Urinary bladder (tissue), 4 donors: ENCODE measurements around the gene FOXN3. TPM values are rescaled to one million over a fixed set of nuclear protein-coding genes. Genes with fewer than 3 reads are reported as not detected.

Experiments
- DNase-seq: peaks from one replicate; pipeline ENCODE4 v3.0.0-alpha.2; 2015; ENCODE audit errors: extremely low spot score
- H3K27ac ChIP-seq: one replicate; pipeline ENCODE4 v1.5.1; 2013; ENCODE audit warnings: low read depth, mild to moderate bottlenecking, moderate library complexity
- H3K36me3 ChIP-seq: one replicate; pipeline ENCODE4 v1.6.1; 2013; ENCODE audit warnings: mild to moderate bottlenecking, moderate library complexity; ENCODE audit not compliant: insufficient read depth
- H3K4me1 ChIP-seq: one replicate; pipeline ENCODE4 v1.6.1; 2013; ENCODE audit warnings: mild to moderate bottlenecking, moderate library complexity; ENCODE audit not compliant: insufficient read depth
- H3K4me3 ChIP-seq: one replicate; pipeline ENCODE4 v1.5.1; 2013; ENCODE audit warnings: low read depth, low read length
- WGBS: extraction: QIAGEN DNeasy Blood & Tissue Kit; methylation state at CpG from one replicate; pipeline ENCODE4 v1.1.7; 2013; 5-methylcytosine and 5-hydroxymethylcytosine counted together
- polyA plus RNA-seq: library from polyadenylated mRNA; stranded (reverse); fragments of 200-250 nt; gene quantifications from one replicate; pipeline ENCODE4 v1.2.3, GENCODE V29; 2013
- total RNA-seq: library from RNA; depleted of rRNA; stranded (reverse); fragments of >200 nt; gene quantifications from one replicate; pipeline ENCODE4 v1.2.3, GENCODE V29; 2014
- donor health status: healthy with polysubstance abuse.
- donor health status: healthy.

FOXN3 gene
- total and polyA plus RNA-seq, 2 donors = 38.5 to 64.7 TPM

DNA sequence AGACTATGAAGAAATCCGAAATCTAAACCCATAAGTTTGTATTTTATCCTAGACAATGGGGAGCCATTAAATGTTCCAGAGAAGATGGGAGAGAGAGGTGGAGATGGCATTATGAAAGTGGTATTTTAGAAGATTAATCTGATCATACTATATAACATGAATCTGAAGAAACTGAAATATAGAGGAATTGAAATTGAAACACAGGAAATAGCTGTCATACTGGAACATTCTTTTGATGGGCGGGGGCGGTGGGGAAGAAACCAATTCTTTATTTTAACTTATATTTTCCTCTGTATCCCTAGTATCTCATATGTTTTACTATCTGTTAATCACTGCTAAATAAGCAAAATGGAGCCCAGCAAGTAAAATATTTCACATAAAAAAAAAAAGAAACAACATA lies 27.0 kb upstream of the FOXN3 start:
- H3K36me3 ChIP-seq = no peaks in the 10 kb centered on the region
- WGBS = 85% methylated on average over 3 of the region's 3 CpGs
- H3K4me3 ChIP-seq = no peak overlapping the region
- H3K4me1 ChIP-seq = no peaks in the 10 kb centered on the region
- DNase-seq = no peak
- no peak overlapping the region for H3K27ac ChIP-seq

DNA sequence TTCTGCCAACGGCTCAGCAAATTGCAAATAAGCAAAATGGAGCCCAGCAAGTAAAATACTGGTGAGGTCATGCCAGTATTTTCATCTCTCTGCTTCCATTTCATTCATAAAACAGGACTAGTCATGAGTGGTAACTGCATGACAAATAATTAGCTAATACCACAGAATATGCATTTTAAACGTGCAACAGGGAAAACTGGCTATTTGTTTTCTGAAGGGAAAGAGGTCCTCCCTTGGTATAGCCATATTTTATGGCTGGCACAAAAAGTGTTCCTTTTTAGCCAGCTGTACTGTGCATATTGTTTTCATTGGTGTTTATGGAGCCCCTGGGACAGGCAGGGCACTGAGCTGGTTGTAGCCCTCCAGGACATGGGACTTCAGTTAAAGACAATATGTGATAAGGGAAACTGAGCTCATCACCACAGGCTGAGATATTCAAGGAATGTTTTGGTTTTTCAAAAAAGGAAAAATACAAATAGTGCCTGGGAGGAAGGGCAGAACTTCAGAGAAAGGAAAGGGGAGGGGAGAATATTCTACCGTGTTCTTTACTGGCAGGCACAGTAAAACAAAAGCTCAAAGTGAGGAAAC lies 26.1 kb upstream of the FOXN3 start:
- Histone ChIP-seq H3K4me3 (no peak overlapping the region), H3K27ac (no peak overlapping the region), H3K36me3 (no peaks in the 10 kb centered on the region), H3K4me1 (no peaks in the 10 kb centered on the region)
- 60% methylated on average over 3 of the region's 3 CpGs for WGBS
- no peak for DNase-seq

DNA sequence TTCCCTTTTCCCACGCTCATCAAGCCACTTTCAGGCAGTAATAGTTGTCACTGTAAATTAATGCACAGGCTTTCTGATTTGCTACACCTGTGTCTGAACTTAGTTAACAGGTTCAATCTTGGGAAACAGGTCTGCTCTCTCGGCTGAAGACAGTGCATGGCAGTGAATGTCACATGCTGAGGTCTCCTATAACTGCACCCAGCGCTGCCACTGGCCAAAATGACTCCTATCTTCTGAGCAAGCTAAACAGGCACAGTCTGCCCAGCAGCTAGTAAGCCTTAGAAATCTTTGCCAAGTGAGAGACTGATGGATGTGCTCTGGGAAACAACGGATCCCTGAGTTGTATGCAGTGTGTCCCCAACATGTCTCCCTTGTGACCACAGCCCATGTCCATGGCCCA lies 25.2 kb upstream of the FOXN3 start:
- WGBS = 92% methylated on average over 4 of the region's 4 CpGs
- DNase-seq = no peak
- no peak overlapping the region for H3K4me3 ChIP-seq
- no peaks in the 10 kb centered on the region for H3K4me1 ChIP-seq
- no peaks in the 10 kb centered on the region for H3K36me3 ChIP-seq
- H3K27ac ChIP-seq = no peak overlapping the region

DNA sequence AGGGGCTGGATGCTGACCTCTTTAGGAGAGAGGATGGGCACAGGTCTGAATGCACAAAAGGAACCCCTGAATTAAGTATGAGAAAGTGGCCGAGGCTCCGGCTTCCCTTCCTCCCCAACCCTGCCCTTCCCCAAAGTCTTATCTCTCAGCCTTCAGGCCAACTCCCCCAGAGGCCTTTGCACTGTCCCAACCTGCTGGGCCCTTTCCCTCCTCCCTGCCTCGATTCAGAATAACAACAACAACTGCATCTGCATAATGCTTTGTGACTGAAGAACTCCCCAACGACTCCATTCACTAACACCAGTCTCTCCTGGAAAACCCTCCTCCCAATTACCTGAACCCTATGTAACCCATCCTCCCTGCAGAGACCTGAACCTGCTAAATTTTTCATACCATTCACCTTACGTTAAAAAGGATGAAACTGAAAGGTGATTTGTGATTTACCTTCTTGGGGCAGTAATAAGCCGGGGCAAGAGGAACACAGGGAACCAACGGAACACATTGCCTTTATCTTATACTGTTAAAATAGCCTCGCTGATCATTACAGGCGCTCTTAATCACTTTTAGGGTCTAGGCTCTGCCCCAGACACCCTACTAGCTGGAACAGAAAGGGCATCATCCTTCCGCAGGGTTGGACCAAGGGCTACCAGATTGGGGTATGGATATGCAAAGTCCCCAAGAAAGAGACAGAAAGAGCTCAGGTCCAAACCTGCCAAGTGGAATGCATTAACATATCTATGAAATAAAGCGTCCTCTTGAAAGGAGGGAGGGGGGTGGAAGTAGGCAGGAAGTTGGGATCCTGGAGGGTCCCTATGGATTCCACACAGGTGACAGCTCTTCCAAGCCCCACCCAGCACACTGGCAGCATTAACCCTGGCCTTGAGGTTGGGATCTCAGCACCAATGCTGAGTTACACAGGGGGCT lies 24.2 kb upstream of the FOXN3 start:
- WGBS = 81% methylated on average over 11 of the region's 11 CpGs
- no peak for DNase-seq
- no peaks in the 10 kb centered on the region for H3K36me3 ChIP-seq

DNA sequence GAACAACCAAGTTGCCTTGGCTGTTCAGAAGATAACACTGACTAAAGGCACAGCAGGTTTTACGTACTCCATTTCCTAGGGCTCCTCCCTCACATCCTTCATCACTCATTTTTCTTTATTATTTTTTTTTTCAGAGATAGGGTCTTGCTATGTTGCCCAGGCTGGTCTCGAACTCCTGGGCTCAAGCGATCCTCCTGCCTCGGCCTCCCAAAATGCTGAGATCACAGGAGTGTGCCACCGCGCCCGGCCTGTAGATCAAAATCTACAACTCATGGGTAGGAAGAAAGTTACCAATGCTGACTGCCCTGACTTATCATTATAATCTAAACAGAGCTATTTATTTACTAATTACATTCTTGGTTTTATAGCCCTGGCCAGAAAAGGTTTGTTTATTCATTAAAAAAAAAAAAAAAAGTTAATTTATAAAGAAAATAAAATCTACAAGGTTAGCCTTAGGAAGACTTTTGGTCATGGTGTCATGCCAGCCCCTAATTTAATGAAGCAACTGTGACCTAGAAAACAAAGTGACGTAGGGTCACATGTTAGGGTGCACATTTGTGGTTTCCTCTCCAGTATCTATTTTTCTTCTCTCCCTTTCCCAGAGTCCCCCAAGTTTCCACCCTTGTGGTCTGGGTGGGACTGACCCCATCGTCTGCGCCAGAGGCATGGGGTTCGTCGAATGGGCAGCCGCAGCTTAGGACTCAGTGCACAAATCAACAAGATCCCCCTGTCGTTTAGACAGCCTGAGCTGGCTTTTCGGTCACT lies 19.0 kb upstream of the FOXN3 start:
- 82% methylated on average over 15 of the region's 15 CpGs for WGBS
- H3K27ac ChIP-seq = no peak overlapping the region
- peaks cover 1% of the 10 kb centered on the region for H3K4me1 ChIP-seq
- no peak overlapping the region for H3K4me3 ChIP-seq
- no peak for DNase-seq
- no peaks in the 10 kb centered on the region for H3K36me3 ChIP-seq

More for the DNA sequence above, 24.2 kb upstream of the FOXN3 start:
- H3K4me3 ChIP-seq = no peak overlapping the region
- H3K4me1 ChIP-seq = peaks cover under 1% of the 10 kb centered on the region
- H3K27ac ChIP-seq = no peak overlapping the region

DNA sequence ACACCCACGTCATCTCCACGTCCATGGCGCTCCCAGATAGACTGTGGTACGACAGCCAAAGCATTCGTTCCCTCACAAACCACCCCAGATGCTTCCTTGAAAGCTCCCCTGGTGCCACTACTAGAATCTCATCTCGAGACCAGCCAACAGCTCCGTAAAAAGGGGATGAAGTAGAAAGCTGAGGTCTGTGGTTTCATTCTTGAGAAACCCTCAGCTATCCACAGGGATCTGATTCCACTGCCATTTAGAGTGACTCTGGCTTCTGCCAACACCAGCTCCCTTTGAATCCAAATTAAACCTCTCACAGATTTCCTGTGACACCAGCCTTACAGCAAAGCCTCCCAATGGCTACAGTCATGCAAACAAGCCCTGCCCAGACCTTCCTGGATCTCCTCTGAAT lies 18.5 kb upstream of the FOXN3 start:
- Histone ChIP-seq H3K36me3 (no peaks in the 10 kb centered on the region), H3K4me1 (peaks cover 1% of the 10 kb centered on the region), H3K4me3 (no peak overlapping the region), H3K27ac (no peak overlapping the region)
- WGBS = 92% methylated on average over 7 of the region's 7 CpGs
- DNase-seq = no peak

DNA sequence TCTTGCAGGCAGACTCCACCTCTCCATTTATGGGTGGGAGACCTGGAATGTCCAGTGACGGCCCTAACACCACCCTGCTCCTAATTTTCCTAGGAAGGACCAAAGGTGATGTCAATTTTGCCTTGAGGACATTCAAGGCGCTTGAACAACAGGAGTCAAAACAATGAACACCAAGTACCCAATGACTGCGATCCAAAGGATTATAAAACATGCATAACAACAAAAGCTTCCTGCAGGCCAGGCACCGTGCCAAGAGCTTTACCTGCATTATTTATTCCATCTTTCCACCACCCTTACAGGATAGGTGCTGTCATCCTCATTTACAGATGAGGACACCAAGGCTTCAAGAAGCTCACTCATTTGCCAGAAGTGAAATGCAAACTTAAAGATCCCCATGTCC lies 15.2 kb upstream of the FOXN3 start:
- Histone ChIP-seq H3K4me1 (peaks cover 1% of the 10 kb centered on the region), H3K27ac (no peak overlapping the region), H3K4me3 (no peak overlapping the region), H3K36me3 (no peaks in the 10 kb centered on the region)
- no peak for DNase-seq
- WGBS = 92% methylated on average over 4 of the region's 4 CpGs

DNA sequence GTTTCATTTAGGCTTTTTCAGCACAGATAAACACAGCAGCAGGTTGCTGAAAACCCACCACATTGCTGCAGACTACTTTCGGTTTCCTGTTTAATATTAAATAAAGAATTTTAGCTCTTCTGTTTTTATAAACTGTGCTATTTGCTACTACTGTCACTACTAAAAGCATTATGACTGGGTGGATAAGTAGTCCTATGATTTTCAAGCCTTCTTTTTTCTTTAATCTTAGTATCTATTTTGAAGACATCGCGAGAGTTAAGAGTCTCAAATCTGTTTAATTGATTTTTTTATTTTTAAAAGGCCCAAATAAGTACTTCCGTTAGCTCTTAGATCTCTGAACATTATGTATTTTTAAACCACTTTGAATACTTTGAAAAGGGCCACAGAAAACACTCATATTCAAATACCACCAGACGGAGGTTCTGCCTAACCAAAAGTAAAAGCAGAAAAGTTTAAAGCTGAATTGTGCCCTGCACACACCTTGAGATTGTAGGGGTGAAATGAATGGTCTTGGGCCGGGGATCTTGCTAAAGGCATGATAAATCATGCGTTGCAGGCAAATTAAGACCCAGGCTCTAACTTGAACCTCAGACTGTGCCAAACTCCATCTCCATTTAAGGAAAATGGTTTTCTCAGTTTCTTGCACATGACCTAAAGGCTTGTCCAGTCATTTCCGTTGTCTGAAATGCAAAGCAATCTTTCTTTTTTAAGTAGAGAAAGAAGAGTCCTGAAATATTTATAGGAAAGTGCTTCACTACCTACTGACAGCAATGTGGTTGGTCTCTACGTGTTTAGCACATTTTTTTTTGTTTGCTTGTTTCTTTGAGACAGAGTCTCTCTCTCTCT lies 13.6 kb upstream of the FOXN3 start:
- no peak overlapping the region for H3K27ac ChIP-seq
- WGBS = 38% methylated on average over 9 of the region's 9 CpGs
- no peaks in the 10 kb centered on the region for H3K36me3 ChIP-seq
- H3K4me3 ChIP-seq = no peak overlapping the region
- H3K4me1 ChIP-seq = no peaks in the 10 kb centered on the region
- DNase-seq = no peak

DNA sequence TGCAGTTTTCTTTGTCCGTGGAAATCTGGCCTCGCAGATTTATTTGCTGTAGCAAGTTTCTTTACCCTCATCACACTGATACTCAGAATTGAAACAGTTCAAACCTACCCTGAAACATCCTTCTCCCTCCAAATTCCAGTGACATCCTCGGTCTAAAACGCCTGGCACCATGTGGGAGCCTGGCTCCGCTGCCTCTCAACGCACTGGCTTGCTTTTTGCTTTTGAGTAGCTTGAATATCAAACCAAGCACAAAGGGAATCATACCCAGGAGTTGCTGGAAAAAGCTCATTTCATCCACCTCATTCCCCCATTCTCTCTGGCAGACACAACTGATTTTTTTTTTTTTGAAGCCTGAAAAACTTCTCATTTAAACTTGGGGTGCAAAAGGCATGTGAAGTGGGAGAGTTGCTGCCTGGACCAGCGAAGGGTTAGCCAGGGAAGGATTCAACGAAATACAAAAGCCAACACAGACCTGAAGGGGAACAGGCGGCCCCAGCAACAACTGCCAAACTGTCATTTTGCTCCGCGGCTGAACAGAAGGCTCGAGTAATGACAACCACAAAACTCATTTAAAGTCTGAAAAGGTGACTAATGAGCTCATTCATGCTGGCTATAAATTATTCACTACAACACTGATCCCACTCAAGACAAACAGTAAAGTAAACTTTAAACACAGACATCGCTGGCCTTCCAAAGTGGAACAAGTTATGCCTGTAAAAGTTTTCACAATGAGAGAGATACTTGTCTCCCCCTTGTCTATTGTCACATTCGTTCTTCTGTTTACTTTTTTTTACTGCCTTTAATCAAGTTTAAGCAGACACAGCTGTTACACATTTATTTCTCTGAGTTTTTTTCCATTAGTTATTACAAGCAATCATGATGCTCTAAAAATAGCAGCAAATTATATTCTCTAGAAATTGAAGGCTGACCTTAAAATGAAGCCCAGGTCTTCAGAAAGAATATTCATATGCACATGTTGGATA lies 12.5 kb upstream of the FOXN3 start:
- H3K4me3 ChIP-seq = peak overlapping the region; percentile 1
- DNase-seq = peak; percentile 54
- H3K27ac ChIP-seq = no peak overlapping the region
- 19% methylated on average over 14 of the region's 14 CpGs for WGBS
- no peaks in the 10 kb centered on the region for H3K4me1 ChIP-seq
- H3K36me3 ChIP-seq = no peaks in the 10 kb centered on the region

DNA sequence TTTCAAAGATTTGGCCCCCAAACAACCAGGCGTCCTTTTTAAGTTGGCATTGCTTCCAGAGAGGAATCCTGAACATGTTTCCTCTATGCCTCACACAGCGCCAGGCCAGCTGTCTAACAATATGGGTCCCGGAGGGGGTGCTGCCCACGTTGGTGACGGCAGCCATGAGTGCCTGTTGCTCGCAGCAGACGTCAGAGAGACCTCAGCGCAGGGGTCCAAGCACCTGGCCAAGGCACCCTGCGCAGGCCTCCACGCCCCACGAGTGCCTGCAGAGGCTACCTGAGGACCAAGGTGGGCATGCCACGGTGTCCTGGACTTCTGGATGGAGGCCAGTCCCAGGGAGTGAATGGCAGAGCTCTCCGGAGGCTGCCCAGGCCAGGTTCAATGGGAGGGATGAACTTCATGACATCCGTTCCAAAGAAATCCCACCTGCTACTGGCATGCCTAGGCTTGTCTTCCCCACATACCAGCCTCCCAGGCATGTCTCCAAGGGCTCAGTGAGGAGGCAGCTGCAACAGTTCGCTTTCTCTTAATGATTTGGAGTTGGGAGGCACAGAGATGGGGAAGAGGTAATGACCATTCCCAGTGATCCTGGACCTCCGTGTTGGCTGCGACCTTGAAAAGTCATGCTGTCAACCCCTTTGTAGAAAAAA lies 11.6 kb upstream of the FOXN3 start:
- DNase-seq = peak; percentile 47
- H3K4me3 ChIP-seq = no peak overlapping the region
- WGBS = 71% methylated on average over 17 of the region's 17 CpGs
- no peak overlapping the region for H3K27ac ChIP-seq
- H3K36me3 ChIP-seq = no peaks in the 10 kb centered on the region
- H3K4me1 ChIP-seq = no peaks in the 10 kb centered on the region

DNA sequence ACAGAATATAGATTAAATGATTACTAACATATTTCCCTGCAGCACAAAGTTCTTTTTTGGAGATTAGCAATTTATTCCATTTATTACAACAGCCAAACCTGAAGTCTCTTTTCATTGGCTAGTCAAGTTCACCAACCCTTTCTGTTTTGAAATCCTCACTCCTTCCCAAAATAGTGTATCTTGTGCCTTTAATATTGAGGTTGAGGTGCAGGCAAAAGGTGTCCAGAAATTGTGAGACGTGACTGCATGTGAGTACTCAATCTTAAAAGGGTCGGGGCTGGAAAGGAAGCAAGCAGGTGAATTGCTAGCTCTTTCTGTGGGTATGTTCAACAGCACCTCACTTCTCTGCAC lies 11.1 kb upstream of the FOXN3 start:
- Histone ChIP-seq H3K27ac (no peak overlapping the region), H3K36me3 (no peaks in the 10 kb centered on the region), H3K4me1 (no peaks in the 10 kb centered on the region), H3K4me3 (no peak overlapping the region)
- no peak for DNase-seq
- 88% methylated on average over 2 of the region's 2 CpGs for WGBS
